GM04503 (cell line): ENCODE measurements around the gene DCLK1.
A peak's percentile ranks its signal among the peaks of the same experiment; 100 is the strongest.

Experiments
- DNase-seq: peaks from one replicate; pipeline ENCODE4 v3.0.0-alpha.2; 2012; ENCODE audit warnings: low read depth

DCLK1 gene

GRCh38 chr13:36033035-36033434 is 98.1 kb downstream of the DCLK1 start:
- no peak for DNase-seq

- DNase-seq: no peak
Measured at GRCh38 chr13:36031490-36031889, 99.7 kb downstream of the DCLK1 start.

- no peak for DNase-seq
Measured at GRCh38 chr13:36030670-36031331, 100.4 kb downstream of the DCLK1 start.

GRCh38 chr13:36029166-36029565 is 102.0 kb downstream of the DCLK1 start:
- DNase-seq: no peak

- no peak for DNase-seq
Measured at GRCh38 chr13:36028359-36029025, 102.7 kb downstream of the DCLK1 start.

GRCh38 chr13:36026531-36026930 is 104.7 kb downstream of the DCLK1 start:
- no peak for DNase-seq

GRCh38 chr13:36014763-36015162 is 116.4 kb downstream of the DCLK1 start:
- DNase-seq: no peak

- no peak for DNase-seq
Measured at GRCh38 chr13:36006894-36007675, 124.1 kb downstream of the DCLK1 start.

GRCh38 chr13:36006347-36006746 is 124.8 kb downstream of the DCLK1 start:
- DNase-seq: no peak

GRCh38 chr13:36001561-36001960 is 129.6 kb downstream of the DCLK1 start:
- no peak for DNase-seq

- no peak for DNase-seq
Measured at GRCh38 chr13:36000028-36000427, 131.2 kb downstream of the DCLK1 start.

GRCh38 chr13:35996360-35996759 is 134.8 kb downstream of the DCLK1 start:
- DNase-seq: no peak

GRCh38 chr13:35995136-35995535 is 136.0 kb downstream of the DCLK1 start:
- DNase-seq: peak; percentile 19

GRCh38 chr13:35994131-35994966 is 136.8 kb downstream of the DCLK1 start:
- peak; percentile 78 for DNase-seq

- DNase-seq: no peak
Measured at GRCh38 chr13:35993686-35994085, 137.5 kb downstream of the DCLK1 start.

GRCh38 chr13:35992964-35993363 is 138.2 kb downstream of the DCLK1 start:
- no peak for DNase-seq

- DNase-seq: no peak
Measured at GRCh38 chr13:35990196-35990595, 141.0 kb downstream of the DCLK1 start.

- no peak for DNase-seq
Measured at GRCh38 chr13:35988648-35989081, 142.5 kb downstream of the DCLK1 start.

GRCh38 chr13:35987572-35988513 is 143.3 kb downstream of the DCLK1 start:
- DNase-seq: no peak

GRCh38 chr13:35984776-35985453 is 146.3 kb downstream of the DCLK1 start:
- DNase-seq: no peak
